Endothelial cell of umbilical vein (primary cell): ENCODE measurements around the gene ATXN7. TPM values are rescaled to one million over a fixed set of nuclear protein-coding genes. Genes with fewer than 3 reads are reported as not detected.

Source experiments
- BruUV-seq: library from RNA; stranded (reverse); fragments of 400-500 nt; replicated peaks from 2 replicates; lab custom pipeline; 2021; lab: Mats Ljungman, UMichigan
- CTCF ChIA-PET: fragments of 300-600, 350-600 bp; sonication (Branson Sonifier 250); formaldehyde crosslinking; loops from one replicate; lab custom pipeline; 2021; ENCODE audit warnings: antibody characterized with exemption, inconsistent platforms; lab: Charles Lee
- POLR2A ChIA-PET: fragments of 300-600, 350-600 bp; sonication (Branson Sonifier 250); formaldehyde crosslinking; loops from one replicate; lab custom pipeline; 2021; ENCODE audit warnings: antibody characterized with exemption, inconsistent platforms; lab: Charles Lee
- DNase-seq: peaks from one replicate; pipeline ENCODE4 v3.0.0-alpha.2; 2011; ENCODE audit warnings: low read depth, low spot score
- FAIRE-seq: peaks from 2 replicates; lab custom pipeline; 2011; peaks lifted over from hg19 to GRCh38; lab: Jason Lieb, UNC
- H2AFZ ChIP-seq: 2 replicates; pipeline ENCODE4 v1.6.0; 2012; ENCODE audit warnings: low read depth, low read length, control low read depth, inconsistent platforms
- H3K27ac ChIP-seq: 2 replicates; pipeline ENCODE4 v1.5.1; 2011; ENCODE audit warnings: low read depth, mild to moderate bottlenecking, control low read depth, low read length, moderate library complexity; ENCODE audit not compliant: insufficient read depth
- H3K27me3 ChIP-seq, 2 experiments: 2 replicates each; pipeline versions ENCODE4 v1.6.0 to v1.6.1; 2011; ENCODE audit warnings: low read length in 2 of 2, mixed read lengths in 1 of 2; ENCODE audit not compliant: control insufficient read depth in 2 of 2, insufficient read depth in 2 of 2
- H3K36me3 ChIP-seq, 2 experiments: 2 replicates in 1 of 2; 3 replicates in 1 of 2; pipeline ENCODE4 v1.5.1; 2011; ENCODE audit warnings: low read length in 2 of 2, mild to moderate bottlenecking in 1 of 2, moderate library complexity in 1 of 2; ENCODE audit not compliant: control insufficient read depth in 2 of 2, insufficient read depth in 2 of 2; ENCODE audit errors: extremely low read depth in 1 of 2
- H3K4me1 ChIP-seq: 3 replicates; pipeline ENCODE4 v1.5.1; 2011; ENCODE audit warnings: mild to moderate bottlenecking, low read length; ENCODE audit not compliant: control insufficient read depth, insufficient read depth; ENCODE audit errors: extremely low read depth
- H3K4me2 ChIP-seq: 2 replicates; pipeline ENCODE4 v1.6.1; 2011; ENCODE audit warnings: low read length, control low read depth, mixed read lengths; ENCODE audit not compliant: insufficient read depth
- H3K4me3 ChIP-seq, 3 experiments: fragments of 200-600 bp in 1 of 3; sonication (generic), shearing (Covaris generic) in 1 of 3; replicated peaks in 1 of 3; 2 replicates each; pipeline ENCODE4 v1.5.1; 2011 to 2016; ENCODE audit warnings: control low read depth in 3 of 3, low read length in 3 of 3, mild to moderate bottlenecking in 2 of 3, inconsistent platforms in 1 of 3, low read depth in 1 of 3, moderate library complexity in 1 of 3; ENCODE audit not compliant: insufficient read depth in 1 of 3
- H3K79me2 ChIP-seq: 2 replicates; pipeline ENCODE4 v1.6.0; 2012; ENCODE audit warnings: low read length, inconsistent platforms; ENCODE audit not compliant: control insufficient read depth, insufficient read depth
- H3K9ac ChIP-seq: replicated peaks from 2 replicates; pipeline ENCODE3; 2011; ENCODE audit warnings: low read length, control low read depth; ENCODE audit not compliant: insufficient read depth; ENCODE audit errors: extremely low read depth
- H3K9me1 ChIP-seq: replicated peaks from 3 replicates; pipeline ENCODE4 v1.6.0; 2011; ENCODE audit warnings: mild to moderate bottlenecking, low read length; ENCODE audit not compliant: control insufficient read depth, insufficient read depth; ENCODE audit errors: extremely low read depth
- H3K9me3 ChIP-seq: replicated peaks from 2 replicates; pipeline ENCODE4 v1.5.1; 2012; ENCODE audit warnings: low read length, inconsistent platforms; ENCODE audit not compliant: control insufficient read depth, insufficient read depth
- H4K20me1 ChIP-seq: replicated peaks from 2 replicates; pipeline ENCODE3; 2011; ENCODE audit warnings: mild to moderate bottlenecking, low read length; ENCODE audit not compliant: control insufficient read depth, insufficient read depth; ENCODE audit errors: extremely low read depth
- CTCF ChIP-seq, 2 donors: IDR thresholded peaks; 1 replicate in 1 of 2; 2 replicates in 1 of 2; pipeline ENCODE4 v1.5.1; 2011; ENCODE audit warnings: low read length in 2 of 2, mild to moderate bottlenecking in 2 of 2, moderate library complexity in 2 of 2, control low read depth in 1 of 2, inconsistent platforms in 1 of 2, low read depth in 1 of 2; ENCODE audit not compliant: insufficient read depth in 1 of 2; ENCODE audit errors: extremely low read depth in 1 of 2
- EZH2 ChIP-seq: IDR thresholded peaks from 2 replicates; pipeline ENCODE4 v1.6.1; 2012; ENCODE audit warnings: borderline replicate concordance, low read depth, mild to moderate bottlenecking, moderate library complexity, low read length, inconsistent platforms; ENCODE audit not compliant: severe bottlenecking
- FOS ChIP-seq: IDR thresholded peaks from 2 replicates; pipeline ENCODE4 v1.6.1; 2011; ENCODE audit warnings: mild to moderate bottlenecking, low read length, moderate library complexity, borderline replicate concordance; ENCODE audit not compliant: insufficient read depth
- GATA2 ChIP-seq: IDR thresholded peaks from 2 replicates; pipeline ENCODE4 v1.7.0; 2011; ENCODE audit warnings: low read depth, mild to moderate bottlenecking, moderate library complexity, mixed read lengths, low read length; ENCODE audit not compliant: insufficient read length, insufficient read depth
- POLR2A ChIP-seq: IDR thresholded peaks from 2 replicates; pipeline ENCODE4 v1.6.1; 2012; ENCODE audit warnings: low read depth, mild to moderate bottlenecking, control low read depth, low read length
- POLR2AphosphoS5 ChIP-seq: IDR thresholded peaks from 2 replicates; pipeline ENCODE4 v1.6.1; 2012; ENCODE audit warnings: low read depth, mild to moderate bottlenecking, control low read depth, low read length, moderate library complexity; ENCODE audit not compliant: insufficient read depth
- dilution Hi-C: fragments of 300-500 bp; cut with MboI; formaldehyde crosslinking; loops from one replicate; pipeline ENCODE4 v1.15.0; 2019; ENCODE audit warnings: low sequenced_read_pairs; ENCODE audit not compliant: extremely low pct_ligation_motif_present
- intact Hi-C: fragments of 100-400 bp; cut with micrococcal nuclease; formaldehyde crosslinking; loops from one replicate; pipeline ENCODE4 v1.10.0; 2022
- polyA plus RNA-seq, 4 experiments: library from polyadenylated mRNA; depleted of rRNA in 3 of 4; stranded (reverse) in 3 of 4; unstranded in 1 of 4; fragments of >200 nt; gene quantifications; 2 replicates each; pipeline versions ENCODE4 v1.2.1 to v1.2.3, GENCODE V29; 2011 to 2012; ENCODE audit warnings: missing spikeins in 1 of 4
- total RNA-seq: library from RNA; stranded (reverse); gene quantifications from 2 replicates; pipeline ENCODE4 v1.2.3, GENCODE V29; 2021

ATXN7 gene
- total and polyA plus RNA-seq, 2 donors (not counting 3 experiments of a cell fraction or from before 2014, with no cell fraction given): 21.2 to 34.7 TPM

- H3K79me2 ChIP-seq: no peaks in the 10 kb centered on the region
- no peak overlapping the region for H3K9ac ChIP-seq
- H3K9me1 ChIP-seq: no peaks in the 10 kb centered on the region
- H3K36me3 ChIP-seq: peaks cover 2 to 23% of the 10 kb centered on the region in 2 experiments
- no peak for TF ChIP-seq EZH2
- TF ChIP-seq POLR2A: no peak
- TF ChIP-seq FOS: no peak
- TF ChIP-seq CTCF (IDR thresholded peaks at IDR 0.05; ENCODE audit: extremely low read depth in 1 of 2, insufficient read depth in 1 of 2, low read depth in 1 of 2, low read length in 2 of 2): no peak
- TF ChIP-seq GATA2: no peak
- CTCF ChIA-PET: no interaction called here
- no peak overlapping the region for H3K4me2 ChIP-seq
- intact Hi-C loops: no loop called here
- H3K4me1 ChIP-seq: peaks cover 5% of the 10 kb centered on the region
- DNase-seq (no peak), FAIRE-seq (no peak)
- H3K9me3 ChIP-seq: no peaks in the 10 kb centered on the region
- no peaks in the 10 kb centered on the region for H3K27me3 ChIP-seq
- no TSS peak for BruUV-seq
- H4K20me1 ChIP-seq: no peaks in the 10 kb centered on the region
- H3K27ac ChIP-seq: no peak overlapping the region
- no peak overlapping the region for H3K4me3 ChIP-seq
- dilution Hi-C loops: no loop called here
- POLR2A ChIA-PET: no interaction called here
- no peak overlapping the region for H2AFZ ChIP-seq
Observed at GRCh38 chr3:63986831-63987230, 123.2 kb downstream of the ATXN7 start.

- Histone ChIP-seq H2AFZ (no peak overlapping the region), H3K36me3 (peaks cover 2 to 21% of the 10 kb centered on the region in 2 experiments), H4K20me1 (no peaks in the 10 kb centered on the region), H3K9ac (no peak overlapping the region), H3K79me2 (no peaks in the 10 kb centered on the region), H3K27me3 (no peaks in the 10 kb centered on the region), H3K4me3 (no peak overlapping the region), H3K27ac (no peak overlapping the region), H3K9me1 (no peaks in the 10 kb centered on the region), H3K9me3 (no peaks in the 10 kb centered on the region), H3K4me2 (no peak overlapping the region), H3K4me1 (peaks cover 5% of the 10 kb centered on the region)
- intact Hi-C loops: no loop called here
- ChIA-PET CTCF (no interaction called here), POLR2A (no interaction called here)
- no TSS peak for BruUV-seq
- FAIRE-seq (no peak), DNase-seq (no peak)
- dilution Hi-C loops: no loop called here
- TF ChIP-seq EZH2 (no peak), POLR2AphosphoS5 (no peak)
Observed at GRCh38 chr3:63988943-63989342, 125.3 kb downstream of the ATXN7 start.
